Activated CD4-positive, alpha-beta T cell treated with anti-CD3 and anti-CD28 coated beads for 36 hours (primary cell): ENCODE data around the gene ELMO1. TPM values are rescaled to one million over a fixed set of nuclear protein-coding genes. Genes with fewer than 3 reads are reported as not detected.

Source experiments
- ATAC-seq: fragments of 200-7000 bp; cut with Tn5 transposase; one replicate; pipeline ENCODE4 v1.10.0; 2021; ENCODE audit warnings: mild to moderate bottlenecking, moderate library complexity
- CTCF ChIA-PET: fragments of 350-600 bp; sonication (Branson Sonifier 250); formaldehyde crosslinking; loops from one replicate; lab custom pipeline; 2021; ENCODE audit warnings: antibody characterized with exemption; lab: Charles Lee
- POLR2A ChIA-PET: fragments of 350-600 bp; sonication (Branson Sonifier 250); formaldehyde crosslinking; loops from one replicate; lab custom pipeline; 2021; ENCODE audit warnings: antibody characterized with exemption, inconsistent platforms; lab: Charles Lee
- DNase-seq: peaks from one replicate; pipeline ENCODE4 v3.0.0-alpha.2; 2020
- H3K27ac Mint-ChIP-seq: one replicate; pipeline ENCODE4 v1.8.0; 2021; ENCODE audit warnings: mixed read lengths
- H3K27me3 Mint-ChIP-seq: one replicate; pipeline ENCODE4 v1.8.0; 2021; ENCODE audit warnings: mixed read lengths
- H3K36me3 Mint-ChIP-seq: one replicate; pipeline ENCODE4 v1.8.0; 2021; ENCODE audit warnings: low read depth, mixed read lengths
- H3K4me1 Mint-ChIP-seq: one replicate; pipeline ENCODE4 v1.8.0; 2021; ENCODE audit warnings: mixed read lengths
- H3K4me3 Mint-ChIP-seq: one replicate; pipeline ENCODE4 v1.8.0; 2021; ENCODE audit warnings: mild to moderate bottlenecking, moderate library complexity, mixed read lengths
- H3K9me3 Mint-ChIP-seq: one replicate; pipeline ENCODE4 v1.8.0; 2021; ENCODE audit warnings: low read depth, mixed read lengths
- intact Hi-C, 2 experiments: fragments of 100-400 bp; cut with DNase I in 1 of 2; cut with micrococcal nuclease in 1 of 2; formaldehyde crosslinking; loops; one replicate each; pipeline versions ENCODE4 v1.14.2 to v1.15.1; 2022 to 2024; cut with DNase I, micrococcal nuclease
- total RNA-seq, 2 experiments: library from RNA; stranded (reverse); gene quantifications; one replicate each; pipeline ENCODE4 v1.2.3, GENCODE V29; 2021

Gene ELMO1
- total RNA-seq, 2 experiments from 2014 or later: 96.2 to 173 TPM

DNA sequence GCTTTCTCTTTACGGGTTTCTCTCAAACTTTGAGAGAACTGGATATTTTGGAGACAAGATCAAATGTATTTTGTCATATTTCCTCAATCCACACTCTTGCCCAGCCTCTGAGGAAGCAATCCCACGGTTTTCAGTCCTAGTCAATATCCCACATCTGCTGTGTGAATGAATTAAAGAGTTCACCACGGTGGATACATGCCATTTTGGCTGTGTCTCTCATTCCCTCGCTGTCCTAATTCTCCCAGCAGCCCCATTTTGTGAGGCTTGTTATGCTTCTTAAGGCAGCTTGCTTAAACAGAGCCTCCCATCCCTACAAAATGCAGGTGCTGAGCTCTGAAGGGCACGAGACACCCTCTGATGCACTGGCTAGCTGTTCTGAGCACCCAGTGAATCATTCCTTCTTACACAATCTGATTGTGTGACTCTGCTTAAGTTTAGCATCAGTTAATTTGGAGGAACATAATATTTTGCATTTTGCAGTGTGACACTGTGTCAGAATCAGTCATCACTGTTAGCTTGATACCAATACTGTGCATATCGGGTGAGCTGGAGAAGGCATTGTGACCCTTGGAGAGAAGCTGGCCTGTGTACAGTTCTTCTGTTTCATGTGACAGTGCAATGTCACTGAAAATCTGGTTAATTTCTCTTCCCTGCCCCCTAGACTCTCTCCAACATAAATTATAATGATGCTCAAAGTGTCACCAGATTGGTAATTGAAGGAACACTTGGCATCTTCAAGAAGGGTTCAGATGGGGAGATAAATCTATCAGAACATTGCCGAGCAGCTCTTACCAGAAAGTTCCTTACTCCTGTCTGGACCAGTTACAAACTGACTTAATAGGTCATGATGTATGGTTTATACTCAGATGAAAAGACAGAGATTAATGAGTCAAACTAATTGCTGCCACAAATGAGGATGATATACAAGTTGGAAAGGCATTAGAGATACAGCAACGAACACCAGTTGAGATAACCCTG lies 620.6 kb downstream of the ELMO1 start:
- ChIA-PET POLR2A (no interaction called here), CTCF (interaction anchor here (0.6 to 1.3 kb wide), 3 partner anchors 8 to 266 kb away, joined by 3 read pairs; no protein-coding TSS in a partner anchor)
- H3K36me3 Mint-ChIP-seq: no peaks in the 10 kb centered on the region
- no peak overlapping the region for H3K4me3 Mint-ChIP-seq
- H3K27me3 Mint-ChIP-seq: no peaks in the 10 kb centered on the region
- ATAC-seq: no peak
- no peaks in the 10 kb centered on the region for H3K4me1 Mint-ChIP-seq
- H3K27ac Mint-ChIP-seq: no peak overlapping the region
- intact Hi-C loops: no loop called here
- DNase-seq: no peak
- H3K9me3 Mint-ChIP-seq: peaks cover 9% of the 10 kb centered on the region

DNA sequence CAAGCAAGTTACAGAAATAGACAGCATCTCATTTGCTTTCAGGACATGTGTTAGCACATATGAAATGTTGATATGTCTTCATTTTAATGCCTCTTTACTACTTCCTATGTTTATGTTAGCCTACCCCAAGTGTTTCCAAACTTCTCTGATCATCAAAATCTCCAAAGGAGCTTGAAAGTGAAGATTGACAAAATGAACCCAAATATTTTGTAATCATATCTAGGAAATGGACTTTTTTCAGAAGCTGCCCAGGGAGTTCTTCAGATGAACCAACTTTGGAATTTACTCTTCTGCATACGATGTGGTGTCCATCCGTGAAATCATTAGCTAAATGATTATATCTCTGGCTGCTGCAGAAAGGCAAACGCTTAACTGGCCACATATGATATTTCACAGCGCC lies 623.2 kb downstream of the ELMO1 start:
- Mint-ChIP-seq H3K36me3 (peaks cover 1% of the 10 kb centered on the region), H3K9me3 (peaks cover 7% of the 10 kb centered on the region), H3K4me1 (no peaks in the 10 kb centered on the region), H3K27ac (no peak overlapping the region), H3K4me3 (no peak overlapping the region), H3K27me3 (no peaks in the 10 kb centered on the region)
- intact Hi-C loops: no loop called here
- ChIA-PET CTCF (interaction anchor here (0.6 kb wide), 1 partner anchor 296 kb away, joined by 4 read pairs; no protein-coding TSS in a partner anchor), POLR2A (interaction anchor here (0.6 kb wide), 1 partner anchor 156 kb away, joined by 3 read pairs; no protein-coding TSS in a partner anchor)
- no peak for DNase-seq
- ATAC-seq: no peak

DNA sequence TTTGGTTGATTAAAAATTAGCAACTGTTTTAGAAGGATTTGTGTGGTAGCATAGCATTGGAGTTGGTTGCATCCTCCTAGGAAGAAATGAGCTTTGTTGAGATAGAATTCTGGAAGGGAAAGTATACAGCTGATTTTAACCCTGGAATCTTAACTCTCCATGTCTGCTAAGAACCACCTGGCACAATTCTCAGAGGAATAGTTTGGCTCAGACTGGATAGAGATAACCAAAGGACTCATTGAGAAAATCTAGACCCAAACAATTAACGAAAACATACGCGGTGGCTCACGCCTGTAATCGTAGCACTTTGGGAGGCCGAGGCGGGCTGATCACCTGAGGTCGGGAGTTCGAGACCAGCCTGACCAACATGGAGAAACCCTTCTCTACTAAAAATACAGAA lies 625.3 kb downstream of the ELMO1 start:
- CTCF ChIA-PET: no interaction called here
- H3K4me3 Mint-ChIP-seq: no peak overlapping the region
- ATAC-seq: no peak
- H3K9me3 Mint-ChIP-seq: no peaks in the 10 kb centered on the region
- no peaks in the 10 kb centered on the region for H3K27me3 Mint-ChIP-seq
- H3K27ac Mint-ChIP-seq: no peak overlapping the region
- H3K36me3 Mint-ChIP-seq: peaks cover 1% of the 10 kb centered on the region
- intact Hi-C loops: no loop called here
- H3K4me1 Mint-ChIP-seq: no peaks in the 10 kb centered on the region
- DNase-seq: no peak
- POLR2A ChIA-PET: no interaction called here

DNA sequence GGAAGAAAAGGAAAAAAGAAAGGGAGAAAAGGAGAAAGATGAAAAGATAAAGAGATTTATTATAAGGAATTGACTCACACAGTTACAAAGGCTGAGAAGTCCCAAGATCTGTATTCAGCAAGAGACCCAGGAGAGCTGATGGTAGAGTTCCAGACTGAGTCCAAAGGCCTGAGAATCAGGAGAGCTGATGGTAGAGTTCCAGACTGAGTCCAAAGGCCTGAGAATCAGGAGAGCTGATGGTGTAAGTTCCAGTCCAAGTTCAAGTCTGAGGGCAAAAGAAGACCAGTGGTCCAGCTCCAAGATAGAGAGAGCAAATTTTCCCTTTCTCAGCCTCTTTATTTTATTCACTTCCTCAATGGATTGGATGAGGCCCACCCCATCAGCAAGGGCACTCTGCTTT lies 627.0 kb downstream of the ELMO1 start:
- ATAC-seq (no peak), DNase-seq (no peak)
- H3K27ac Mint-ChIP-seq: no peak overlapping the region
- H3K4me1 Mint-ChIP-seq: no peaks in the 10 kb centered on the region
- H3K4me3 Mint-ChIP-seq: no peak overlapping the region
- intact Hi-C loops: no loop called here
- POLR2A ChIA-PET: no interaction called here
- H3K9me3 Mint-ChIP-seq: no peaks in the 10 kb centered on the region
- CTCF ChIA-PET: interaction anchor here (1.7 kb wide), 1 partner anchor 334 kb away, joined by 4 read pairs; no protein-coding TSS in a partner anchor
- H3K36me3 Mint-ChIP-seq: peaks cover 1% of the 10 kb centered on the region
- H3K27me3 Mint-ChIP-seq: no peaks in the 10 kb centered on the region

DNA sequence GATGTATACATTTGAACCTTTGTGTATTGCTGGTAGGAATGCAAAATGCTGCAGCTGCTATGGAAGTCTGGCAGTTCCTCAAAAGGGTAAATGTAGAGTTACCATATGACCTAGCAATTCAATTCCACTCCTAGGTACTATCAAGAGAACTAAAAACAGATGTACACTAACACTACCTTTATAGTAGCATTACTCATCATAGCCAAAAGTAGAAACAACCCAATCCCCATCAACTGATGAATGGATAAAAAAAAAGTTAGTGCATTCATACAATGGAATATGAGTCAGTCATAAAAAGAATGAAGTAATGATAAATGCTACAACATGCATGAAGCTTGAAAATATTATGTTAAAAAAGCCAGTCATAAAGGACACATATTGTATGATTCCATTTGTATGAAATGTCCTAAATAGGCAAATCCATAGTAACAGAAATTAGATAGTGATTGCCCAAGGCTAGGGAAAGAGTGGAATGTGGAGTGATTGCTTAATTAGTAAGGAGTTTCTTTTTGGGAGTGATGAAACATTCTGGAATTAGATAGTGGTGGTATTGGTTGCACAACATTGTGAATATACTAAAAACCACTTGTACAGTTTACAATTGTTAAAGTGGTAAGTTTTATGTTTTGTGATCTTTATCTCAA lies 628.0 kb downstream of the ELMO1 start:
- ChIA-PET CTCF (no interaction called here), POLR2A (no interaction called here)
- no peaks in the 10 kb centered on the region for H3K27me3 Mint-ChIP-seq
- peak overlapping the region; percentile 45 for H3K27ac Mint-ChIP-seq
- no peaks in the 10 kb centered on the region for H3K9me3 Mint-ChIP-seq
- peaks cover 1% of the 10 kb centered on the region for H3K36me3 Mint-ChIP-seq
- H3K4me1 Mint-ChIP-seq: no peaks in the 10 kb centered on the region
- intact Hi-C loops: no loop called here
- H3K4me3 Mint-ChIP-seq: no peak overlapping the region
- no peak for ATAC-seq
- DNase-seq: no peak

DNA sequence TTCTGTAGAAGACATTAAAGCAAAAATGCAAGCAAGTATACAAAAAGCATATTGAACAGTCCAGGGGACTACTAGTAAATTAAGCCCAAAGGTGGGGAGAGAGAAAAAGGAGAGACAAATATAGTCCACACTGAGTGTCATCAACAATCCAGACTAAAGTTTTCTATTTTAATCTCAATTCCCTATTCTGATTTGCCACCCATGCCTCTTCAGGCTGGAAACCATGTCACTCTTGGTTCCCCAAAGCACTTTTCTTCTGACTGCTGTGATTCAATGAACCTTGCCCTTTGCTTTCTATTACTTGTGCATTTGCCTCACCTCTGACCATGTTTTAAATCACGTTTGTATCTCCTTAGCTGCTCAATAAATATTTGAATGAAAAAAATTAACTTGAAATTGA lies 629.0 kb downstream of the ELMO1 start:
- Mint-ChIP-seq H3K27ac (no peak overlapping the region), H3K4me1 (no peaks in the 10 kb centered on the region), H3K9me3 (no peaks in the 10 kb centered on the region), H3K4me3 (no peak overlapping the region), H3K36me3 (peaks cover 1% of the 10 kb centered on the region), H3K27me3 (no peaks in the 10 kb centered on the region)
- ChIA-PET POLR2A (no interaction called here), CTCF (no interaction called here)
- DNase-seq: no peak
- intact Hi-C loops: no loop called here
- no peak for ATAC-seq

DNA sequence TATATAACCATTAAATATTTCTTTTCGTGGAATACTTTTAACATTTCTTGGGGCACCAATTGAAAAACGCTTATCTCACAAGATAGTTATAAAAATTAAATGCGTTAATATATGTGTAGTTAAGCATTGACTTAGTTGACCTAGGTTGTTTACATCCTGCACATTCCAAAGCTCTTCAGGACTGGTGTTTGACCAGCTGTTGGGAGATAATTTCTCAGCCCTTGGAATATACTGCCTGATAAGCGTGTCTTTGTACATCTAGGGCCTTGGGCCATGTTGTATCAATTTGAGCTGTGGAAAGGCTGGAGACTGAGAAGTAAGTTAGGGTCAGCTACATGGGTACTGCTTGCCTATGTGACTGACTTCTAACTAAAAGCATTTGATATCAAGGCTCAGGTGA lies 634.4 kb downstream of the ELMO1 start:
- no peak overlapping the region for H3K4me3 Mint-ChIP-seq
- intact Hi-C loops: no loop called here
- no peaks in the 10 kb centered on the region for H3K27me3 Mint-ChIP-seq
- H3K4me1 Mint-ChIP-seq: peaks cover 6% of the 10 kb centered on the region
- DNase-seq: no peak
- no peaks in the 10 kb centered on the region for H3K36me3 Mint-ChIP-seq
- H3K9me3 Mint-ChIP-seq: no peaks in the 10 kb centered on the region
- CTCF ChIA-PET: no interaction called here
- POLR2A ChIA-PET: no interaction called here
- H3K27ac Mint-ChIP-seq: no peak overlapping the region
- no peak for ATAC-seq

DNA sequence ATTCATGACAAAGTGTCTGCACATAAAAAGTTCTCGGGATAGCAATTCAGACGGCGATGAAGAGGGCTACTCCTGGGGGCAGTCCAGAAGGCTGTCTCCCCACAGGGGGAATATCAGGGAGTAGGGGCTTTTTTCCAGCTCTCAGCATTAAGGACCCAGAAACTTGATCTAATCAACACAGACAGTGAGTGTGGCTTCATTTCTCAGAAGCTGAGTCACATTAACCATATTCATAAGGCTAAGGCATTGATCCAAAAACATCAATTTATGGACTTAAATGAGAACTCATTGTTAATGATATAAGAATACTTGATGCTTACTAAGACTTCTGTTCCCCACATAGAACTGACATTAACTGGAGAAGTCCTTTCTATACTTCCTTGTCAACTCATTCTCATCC lies 636.9 kb downstream of the ELMO1 start:
- H3K27me3 Mint-ChIP-seq: peaks cover 3% of the 10 kb centered on the region
- POLR2A ChIA-PET: no interaction called here
- intact Hi-C loops: no loop called here
- CTCF ChIA-PET: interaction anchor here (0.9 kb wide), 1 partner anchor 22 kb away, joined by 3 read pairs; no protein-coding TSS in a partner anchor
- DNase-seq (no peak), ATAC-seq (no peak)
- peaks cover 17% of the 10 kb centered on the region for H3K4me1 Mint-ChIP-seq
- H3K36me3 Mint-ChIP-seq: no peaks in the 10 kb centered on the region
- no peak overlapping the region for H3K4me3 Mint-ChIP-seq
- no peaks in the 10 kb centered on the region for H3K9me3 Mint-ChIP-seq
- no peak overlapping the region for H3K27ac Mint-ChIP-seq

DNA sequence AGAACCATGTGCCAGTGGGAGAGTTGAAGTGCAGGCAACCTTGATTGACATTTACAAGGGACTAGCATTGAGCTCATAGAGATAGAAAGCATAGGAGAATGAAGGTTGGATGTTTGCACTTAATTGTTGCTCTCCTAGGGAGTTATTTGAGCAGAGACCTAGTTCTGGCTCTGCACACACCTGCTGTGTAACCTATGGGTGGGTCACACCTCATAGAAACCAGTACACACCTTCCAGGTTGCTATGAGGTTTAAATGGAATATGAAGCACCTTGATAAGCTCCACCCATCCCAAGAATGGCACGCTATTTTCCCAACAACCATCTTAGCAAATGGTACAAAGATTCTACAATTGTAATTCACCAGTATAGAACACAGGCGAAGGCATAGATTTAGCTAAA lies 638.2 kb downstream of the ELMO1 start:
- intact Hi-C loops: no loop called here
- CTCF ChIA-PET: no interaction called here

DNA sequence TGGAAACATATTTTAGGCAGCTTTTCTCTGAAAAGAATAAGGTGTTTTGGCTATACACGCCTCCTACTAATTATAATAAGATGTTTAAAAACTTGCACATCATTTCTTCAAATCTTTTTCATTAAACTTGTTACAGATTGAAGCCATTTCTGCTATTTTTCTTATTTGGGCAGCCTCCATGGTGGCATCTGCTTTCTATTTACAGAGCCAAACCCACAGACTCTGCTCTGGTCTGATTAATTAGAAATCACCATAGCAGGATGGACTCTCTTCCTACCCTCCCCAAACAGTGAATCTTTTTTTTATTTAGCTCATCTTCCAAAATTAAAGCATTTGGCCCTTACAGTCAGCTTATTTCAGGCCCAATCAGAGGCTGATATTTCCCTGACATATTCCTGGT lies 638.6 kb downstream of the ELMO1 start:
- peaks cover 3% of the 10 kb centered on the region for H3K27me3 Mint-ChIP-seq
- ATAC-seq (no peak), DNase-seq (no peak)
- H3K4me3 Mint-ChIP-seq: no peak overlapping the region
- no peaks in the 10 kb centered on the region for H3K9me3 Mint-ChIP-seq
- no peaks in the 10 kb centered on the region for H3K36me3 Mint-ChIP-seq
- ChIA-PET POLR2A (no interaction called here), CTCF (no interaction called here)
- H3K27ac Mint-ChIP-seq: no peak overlapping the region
- H3K4me1 Mint-ChIP-seq: peaks cover 17% of the 10 kb centered on the region
- intact Hi-C loops: no loop called here

More for the DNA sequence above, 638.2 kb downstream of the ELMO1 start:
- Mint-ChIP-seq H3K9me3 (no peaks in the 10 kb centered on the region), H3K27ac (no peak overlapping the region), H3K36me3 (no peaks in the 10 kb centered on the region), H3K4me1 (peaks cover 17% of the 10 kb centered on the region), H3K4me3 (no peak overlapping the region), H3K27me3 (peaks cover 3% of the 10 kb centered on the region)
- POLR2A ChIA-PET: no interaction called here
- DNase-seq: no peak
- ATAC-seq: no peak

DNA sequence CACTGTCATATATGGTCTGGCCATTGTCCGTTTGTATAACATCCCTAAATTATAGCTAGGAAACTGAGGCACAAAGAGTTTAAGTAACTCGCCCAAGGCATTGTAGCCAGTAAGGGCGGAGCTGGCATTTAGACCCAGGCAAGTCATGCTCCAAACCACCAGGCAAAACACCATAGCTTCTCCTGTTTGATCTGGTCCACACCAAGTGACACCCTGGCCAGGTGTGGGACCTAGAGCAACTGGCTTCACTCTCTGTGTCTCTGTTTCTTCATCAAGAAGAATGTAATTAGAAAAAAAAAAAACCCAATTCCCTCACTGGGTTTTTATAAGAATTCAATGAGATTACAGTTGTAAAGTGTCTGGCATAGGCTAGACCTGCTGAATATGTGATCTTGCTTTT lies 639.2 kb downstream of the ELMO1 start:
- POLR2A ChIA-PET: no interaction called here
- CTCF ChIA-PET: interaction anchor here (0.6 to 1.7 kb wide), 2 partner anchors 16 to 450 kb away, joined by 3 to 4 read pairs; no protein-coding TSS in a partner anchor

More for the DNA sequence above, 639.2 kb downstream of the ELMO1 start:
- peaks cover 3% of the 10 kb centered on the region for H3K27me3 Mint-ChIP-seq
- no peak for DNase-seq
- no peaks in the 10 kb centered on the region for H3K36me3 Mint-ChIP-seq
- no peak overlapping the region for H3K4me3 Mint-ChIP-seq
- intact Hi-C loops: no loop called here
- H3K4me1 Mint-ChIP-seq: peaks cover 17% of the 10 kb centered on the region
- H3K27ac Mint-ChIP-seq: no peak overlapping the region
- no peak for ATAC-seq
- no peaks in the 10 kb centered on the region for H3K9me3 Mint-ChIP-seq
